ENCODE data around the gene RNF183. TPM values are rescaled to one million over a fixed set of nuclear protein-coding genes. Genes with fewer than 3 reads are reported as not detected.
"Not testable (repeated sequence)": the region's sequence is repeated elsewhere in the genome, so short reads cannot be mapped to it uniquely, and the experiment has no call there.

The RNF183 gene
- total RNA-seq, 1 donor from 2014 or later: not detected

DNA sequence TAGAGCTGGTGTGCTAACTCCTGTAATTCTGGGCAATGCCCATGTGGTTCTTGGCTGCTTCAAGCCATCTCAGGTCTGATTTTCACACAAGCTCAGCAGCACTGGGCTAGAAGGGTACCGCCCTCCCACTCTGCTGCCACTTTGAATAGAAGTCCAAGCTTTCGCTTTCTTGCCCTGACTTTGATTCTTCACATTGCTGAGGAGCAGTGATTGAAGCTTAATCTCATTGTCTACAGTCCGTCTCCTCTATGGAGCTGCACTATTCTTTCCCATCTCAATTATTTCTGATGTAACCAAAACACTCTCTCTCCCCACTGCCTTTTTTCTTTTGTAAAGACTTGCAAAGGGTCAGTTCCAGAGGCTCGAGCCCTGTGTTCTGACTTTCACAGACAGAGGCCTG is 12.9 kb upstream of the RNF183 start:
- DNase-seq (ENCODE audit: low read depth, low spot score): no peak

DNA sequence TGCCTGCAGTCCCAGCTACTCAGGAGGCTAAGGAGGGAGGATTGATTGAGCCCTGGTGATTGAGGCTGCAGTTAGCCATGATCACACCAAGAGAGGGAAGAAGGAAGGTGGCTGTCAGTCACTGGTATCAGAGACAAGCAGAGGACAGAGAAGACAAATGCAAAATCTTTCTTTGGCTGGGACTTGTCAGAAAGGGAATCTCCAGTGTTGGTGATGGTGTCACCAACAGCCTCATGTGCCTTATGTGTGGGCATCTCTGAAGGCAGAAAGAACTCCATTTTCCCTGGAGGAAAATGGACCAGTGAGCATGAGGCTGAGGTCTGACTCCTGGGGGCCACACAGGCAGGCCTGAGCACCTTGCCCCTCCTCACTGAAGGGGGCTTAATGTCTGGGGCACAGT is 12.1 kb upstream of the RNF183 start:
- DNase-seq (ENCODE audit: low read depth, low spot score): no peak

DNA sequence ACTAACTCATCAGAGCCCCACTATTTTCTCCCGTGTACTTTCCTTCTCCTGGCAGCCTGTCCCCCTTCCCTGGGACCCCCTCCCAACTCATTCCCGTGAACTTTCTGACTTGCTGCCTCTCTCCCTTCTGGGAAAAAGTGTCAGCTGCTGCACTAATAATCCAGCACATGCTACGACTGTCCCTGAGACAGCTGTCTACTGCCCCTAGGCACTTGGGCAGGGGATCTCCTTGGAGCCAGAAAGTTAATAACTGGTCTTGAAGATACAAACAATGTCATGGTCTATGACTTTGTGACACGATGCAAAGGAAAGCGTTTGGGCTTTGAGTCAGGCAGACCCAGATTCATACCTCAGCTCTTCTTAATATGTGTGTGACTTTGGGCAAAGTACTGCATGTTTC is 10.1 kb upstream of the RNF183 start:
- DNase-seq (ENCODE audit: low read depth, low spot score): no peak

DNA sequence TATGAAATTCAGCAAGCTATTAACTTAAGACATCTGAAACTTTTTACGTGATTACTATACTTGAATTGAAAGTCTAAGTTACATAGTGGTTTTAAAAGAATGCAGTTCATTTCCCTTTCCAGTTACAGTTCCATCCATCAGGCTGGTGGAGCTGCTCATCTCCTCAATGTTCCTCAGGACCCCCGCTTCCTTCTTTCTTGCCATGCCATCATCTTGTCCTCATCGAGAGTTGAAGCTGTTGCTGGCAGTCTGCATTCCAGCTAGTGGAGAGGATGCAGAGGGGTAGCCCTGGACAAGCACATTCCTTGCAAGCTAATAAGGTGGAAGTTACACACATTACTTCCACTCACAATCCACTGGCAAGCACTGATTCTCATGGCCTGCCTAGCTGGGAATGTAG is 8.8 kb upstream of the RNF183 start:
- DNase-seq (ENCODE audit: low read depth, low spot score): no peak

DNA sequence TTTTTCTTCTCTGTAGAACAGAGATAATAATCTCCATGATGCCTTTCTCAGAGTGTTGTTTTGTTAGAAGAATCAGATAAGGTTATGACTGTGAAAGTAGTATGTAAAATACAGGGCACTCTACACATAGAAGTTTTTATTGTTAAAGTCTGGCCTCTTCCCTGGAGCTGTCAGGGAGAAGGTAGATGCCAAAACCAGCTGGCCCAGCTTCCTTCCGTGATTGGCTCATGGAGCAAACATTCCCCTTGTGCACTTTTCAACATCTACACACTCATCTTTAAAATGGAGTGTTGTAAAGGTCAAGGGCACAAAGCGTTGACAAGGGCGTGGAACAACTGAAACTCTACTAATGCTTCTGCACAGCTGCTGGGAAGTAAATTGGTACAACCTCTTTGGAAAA is 7.4 kb upstream of the RNF183 start:
- DNase-seq (ENCODE audit: low read depth, low spot score): no peak

DNA sequence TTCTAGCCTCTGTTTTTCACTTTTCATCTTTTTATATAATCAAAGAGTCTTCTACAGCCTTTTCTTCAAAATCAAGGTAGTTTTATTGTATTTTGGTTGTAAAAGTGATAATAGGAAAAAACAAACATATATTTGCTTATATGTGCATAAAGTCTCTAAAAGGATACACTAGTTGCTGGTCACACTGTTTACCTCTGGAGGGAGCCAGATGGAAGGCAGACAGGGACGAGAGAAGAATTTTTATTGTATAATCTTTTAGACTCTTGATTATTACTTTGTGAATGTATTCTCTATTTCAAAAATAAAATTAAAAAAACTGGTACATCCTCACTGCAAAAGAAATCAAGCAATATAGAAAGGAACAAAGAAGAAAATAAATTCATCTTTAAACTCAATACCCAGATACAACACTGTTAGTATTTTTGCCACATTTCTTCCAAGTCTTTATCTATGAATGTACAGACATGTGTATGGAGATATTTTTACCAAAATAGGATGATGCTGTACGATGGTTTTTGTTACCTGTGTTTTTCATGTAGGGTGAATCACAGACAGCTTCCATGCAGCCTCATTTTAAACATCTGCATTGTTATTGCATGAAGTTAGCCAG is 6.1 kb upstream of the RNF183 start:
- DNase-seq (ENCODE audit: low read depth, low spot score): no peak

DNA sequence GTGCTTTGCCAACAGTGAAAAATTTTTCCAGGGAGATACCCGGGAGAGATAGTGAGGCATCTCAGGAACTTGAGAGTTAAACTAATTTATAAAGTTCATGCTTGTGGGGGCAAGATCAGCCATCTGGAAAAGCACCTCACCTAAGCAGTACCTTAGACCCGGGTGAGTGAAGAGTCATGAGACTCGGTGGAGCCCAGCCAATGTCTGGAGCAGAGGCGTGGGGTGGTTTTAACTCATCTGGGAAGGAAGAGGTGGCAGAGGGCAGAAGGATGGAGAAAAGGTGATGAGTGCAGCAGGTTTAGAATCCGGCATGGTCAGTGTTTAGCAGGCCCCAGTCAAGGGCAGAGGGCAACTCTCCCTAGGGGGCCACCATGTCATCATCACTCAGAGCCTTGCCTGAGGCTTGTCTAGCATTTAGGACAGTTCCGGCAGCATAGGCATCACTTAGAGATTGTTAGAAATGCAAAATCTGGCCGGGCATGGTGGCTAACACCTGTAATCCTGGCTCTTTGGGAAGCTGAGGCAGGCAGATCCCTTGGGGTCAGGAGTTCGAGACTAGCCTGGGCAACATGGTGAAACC is 4.3 kb upstream of the RNF183 start:
- no peak for DNase-seq (ENCODE audit: low read depth, low spot score)

DNA sequence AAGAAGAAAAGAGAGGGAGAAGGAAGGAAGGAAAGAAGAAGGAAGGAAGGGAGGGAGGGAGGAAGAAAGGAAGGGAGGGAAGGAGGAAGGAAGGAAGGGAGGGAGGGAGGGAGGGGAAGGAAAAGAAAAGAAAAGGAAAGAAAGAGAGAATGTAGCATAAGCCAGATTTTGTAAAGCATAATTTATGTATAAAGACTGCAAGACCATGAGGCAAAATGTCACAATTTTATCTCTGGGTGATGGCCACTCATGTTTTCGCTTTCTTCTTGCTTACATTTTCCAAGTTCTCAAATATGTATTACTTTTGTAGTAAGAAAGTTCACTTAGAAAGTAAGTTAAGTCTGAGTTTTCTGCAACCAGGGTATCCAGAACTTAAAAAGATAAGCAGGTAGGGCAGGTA is 3.4 kb upstream of the RNF183 start:
- DNase-seq (ENCODE audit: low read depth, low spot score): no peak

DNA sequence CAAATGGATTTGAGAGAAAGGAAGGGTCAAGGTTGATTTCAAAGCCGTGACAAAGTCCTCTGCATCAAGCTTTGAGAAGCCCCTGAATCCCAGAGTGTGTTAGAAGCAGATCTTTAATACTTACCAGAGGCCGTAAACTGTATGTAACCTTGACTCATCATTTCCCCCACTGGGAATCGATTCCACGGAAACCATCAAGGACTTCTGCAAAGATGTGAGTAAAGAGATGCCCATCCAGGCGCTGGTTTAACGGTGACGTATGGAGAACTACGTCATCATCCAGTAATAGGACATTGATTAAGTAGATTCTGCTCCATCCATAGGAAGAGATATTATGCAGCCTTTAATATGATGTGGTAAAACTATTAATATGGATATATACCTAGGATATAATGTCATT is 1.6 kb downstream of the RNF183 start:
- DNase-seq (ENCODE audit: low read depth, low spot score): no peak

DNA sequence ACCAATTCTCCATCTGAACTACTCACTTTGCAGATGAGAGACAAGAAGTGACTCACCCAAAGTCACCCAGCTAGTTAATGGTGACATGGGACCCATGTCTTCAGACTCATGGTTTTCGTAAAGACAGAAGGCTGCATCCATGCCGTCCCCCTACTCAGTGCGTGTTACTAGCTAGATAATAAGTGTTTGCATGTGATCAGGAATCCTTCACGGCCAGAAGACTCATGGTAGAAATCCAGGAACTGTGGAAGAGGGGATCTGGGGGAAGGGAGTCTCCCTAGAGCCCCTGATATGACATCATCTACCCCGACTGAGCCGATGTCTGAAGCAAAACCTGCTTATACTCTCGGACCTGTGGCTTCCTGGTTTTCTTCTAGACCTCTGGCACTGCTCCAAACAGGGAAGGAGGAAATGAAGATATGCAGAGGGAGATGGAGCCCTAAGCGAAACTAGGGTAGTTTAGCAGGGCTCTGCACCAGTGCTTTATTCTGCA is 3.3 kb downstream of the RNF183 start:
- no peak for DNase-seq (ENCODE audit: low read depth, low spot score)

DNA sequence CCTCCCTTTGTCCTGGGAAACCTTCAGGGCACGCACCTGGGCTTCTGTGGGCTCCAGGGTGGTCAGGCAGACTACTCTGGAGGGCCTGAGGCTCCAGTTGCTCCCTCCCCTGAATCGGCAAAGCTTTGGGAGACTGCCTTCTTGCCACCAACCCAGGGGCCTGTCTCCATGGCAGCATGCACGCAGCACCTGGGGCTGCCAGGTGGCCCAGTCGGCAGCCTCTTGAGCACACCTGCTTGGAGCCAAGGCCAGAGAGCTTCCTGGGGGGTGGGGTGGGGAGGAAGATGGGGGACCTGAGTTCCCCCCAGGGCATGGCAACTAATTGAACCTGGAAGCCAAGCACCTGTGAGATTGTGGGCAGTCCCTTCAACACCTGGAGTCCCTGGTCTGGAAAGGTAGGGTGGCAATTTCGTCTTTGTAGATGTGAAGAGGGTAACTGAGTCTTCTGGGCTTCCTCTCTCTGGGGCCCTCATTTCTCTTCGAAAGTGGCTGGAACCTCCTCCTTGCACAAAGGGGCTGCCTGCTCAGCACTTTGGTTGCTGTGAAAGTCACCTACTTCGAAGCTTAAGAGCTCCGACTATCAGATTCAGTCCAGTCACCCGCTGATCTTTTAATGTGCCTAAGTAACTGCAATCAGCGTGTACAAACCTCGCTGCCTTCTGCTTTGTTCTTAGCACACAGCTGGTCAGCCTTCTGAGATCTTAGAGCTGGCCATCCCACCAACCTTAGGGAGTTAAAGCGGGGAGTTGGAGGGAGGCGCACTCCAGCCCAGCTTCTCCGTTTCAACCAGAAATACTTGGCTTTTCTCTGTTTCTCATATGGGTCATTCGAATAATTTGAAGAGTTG is 4.0 kb downstream of the RNF183 start:
- no peak for DNase-seq (ENCODE audit: low read depth, low spot score)

DNA sequence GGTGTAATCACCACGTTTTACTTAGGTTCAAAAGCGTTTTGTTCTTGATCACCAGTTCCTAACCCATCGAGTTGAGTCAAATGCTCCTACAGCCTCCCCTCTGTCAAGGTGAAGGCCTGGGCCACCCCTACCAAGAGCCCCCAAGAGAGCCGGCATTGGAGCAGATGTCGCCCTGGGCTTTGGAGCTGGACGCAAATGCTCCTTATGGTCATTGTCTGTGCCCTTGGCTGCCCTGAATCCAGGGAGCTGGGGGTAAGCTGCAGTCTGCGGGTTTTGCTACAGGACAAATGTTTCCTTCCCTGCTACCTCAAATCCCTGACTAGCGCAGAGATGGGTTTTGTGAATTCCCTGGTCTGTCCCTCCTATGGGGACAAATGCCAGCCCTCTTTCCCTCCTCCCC is 4.9 kb downstream of the RNF183 start:
- DNase-seq (ENCODE audit: low read depth, low spot score): no peak

DNA sequence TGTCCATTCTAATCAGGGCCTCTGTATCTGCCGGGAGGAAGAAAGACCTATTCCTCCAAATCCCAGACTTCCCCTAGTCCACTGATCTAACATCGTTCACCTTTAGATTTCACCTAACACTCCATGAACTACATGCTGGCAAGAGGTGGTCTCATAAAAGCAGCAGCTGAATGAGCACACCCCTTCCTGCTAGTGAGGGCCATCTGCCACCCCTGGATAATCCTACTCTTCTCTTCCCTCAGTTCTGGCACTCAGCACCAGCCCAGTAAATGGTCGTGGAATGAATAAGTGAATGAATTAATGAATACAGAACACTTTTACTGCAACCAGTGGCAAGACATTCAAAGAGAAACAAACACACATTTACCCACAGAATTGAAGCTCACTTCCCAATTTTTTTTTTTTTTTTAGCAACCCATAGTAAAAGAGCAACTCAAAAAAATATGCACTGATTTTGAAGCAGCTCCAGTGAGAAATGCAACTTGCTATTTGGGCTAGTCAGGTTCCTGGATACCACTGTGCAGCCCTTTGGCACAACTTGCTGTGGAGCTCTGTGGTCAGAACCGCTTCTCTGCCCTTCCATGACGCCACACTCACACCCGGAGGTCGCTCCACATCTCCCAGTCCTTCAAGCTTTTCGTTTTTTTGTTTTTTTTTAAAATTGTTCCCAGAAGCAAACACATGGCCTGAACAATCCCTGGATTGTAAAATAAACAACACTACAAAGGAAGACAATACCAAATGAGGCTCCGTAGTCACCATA is 6.2 kb downstream of the RNF183 start:
- DNase-seq (ENCODE audit: low read depth, low spot score): no peak

DNA sequence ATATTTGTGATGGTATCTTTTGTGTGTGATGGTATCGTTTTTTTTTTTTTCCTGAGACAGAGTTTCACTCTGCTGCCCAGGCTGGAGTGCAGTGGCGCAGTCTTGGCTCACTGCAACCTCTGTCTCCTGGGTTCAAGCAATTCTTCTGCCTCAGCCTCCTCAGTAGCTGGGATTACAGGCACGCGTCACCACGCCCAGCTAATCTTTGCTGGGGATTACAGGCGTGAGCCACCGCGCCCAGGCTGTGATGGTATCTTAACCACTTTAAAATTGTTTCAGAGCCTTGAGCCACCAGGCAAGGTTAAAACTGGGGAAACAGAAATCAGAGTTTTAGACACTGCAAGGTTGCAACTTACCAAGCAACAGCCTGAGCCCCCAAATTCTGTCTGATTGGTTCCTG is 6.9 kb downstream of the RNF183 start:
- DNase-seq (ENCODE audit: low read depth, low spot score): not testable (repeated sequence)

DNA sequence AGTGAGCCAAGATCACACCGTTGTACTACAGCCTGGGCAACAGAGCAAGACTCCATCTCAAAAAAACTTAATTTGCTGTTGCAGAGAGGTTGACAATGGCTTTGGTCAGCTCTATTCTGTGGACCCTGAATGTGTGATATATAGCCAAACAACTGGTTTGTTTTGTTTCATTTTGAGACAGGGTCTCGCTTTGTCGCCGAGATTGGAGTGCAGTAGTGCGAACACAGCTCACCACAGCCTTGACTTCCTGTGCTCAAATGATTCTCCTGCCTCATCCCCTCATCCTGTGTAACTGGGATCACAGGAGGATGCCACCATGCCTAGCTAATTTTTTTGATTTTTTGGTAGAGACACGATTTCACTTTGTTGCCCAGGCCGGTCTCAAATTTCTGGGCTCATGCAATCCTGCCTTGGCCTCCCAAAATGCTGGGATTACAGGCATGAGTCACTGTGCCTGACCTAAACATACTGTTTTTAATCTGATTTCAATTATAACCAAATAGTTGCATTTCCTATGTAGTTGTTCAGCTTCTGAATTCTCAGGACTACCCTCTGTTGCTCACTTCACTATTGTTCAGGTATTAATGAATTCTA is 9.8 kb downstream of the RNF183 start:
- DNase-seq (ENCODE audit: low read depth, low spot score): no peak

DNA sequence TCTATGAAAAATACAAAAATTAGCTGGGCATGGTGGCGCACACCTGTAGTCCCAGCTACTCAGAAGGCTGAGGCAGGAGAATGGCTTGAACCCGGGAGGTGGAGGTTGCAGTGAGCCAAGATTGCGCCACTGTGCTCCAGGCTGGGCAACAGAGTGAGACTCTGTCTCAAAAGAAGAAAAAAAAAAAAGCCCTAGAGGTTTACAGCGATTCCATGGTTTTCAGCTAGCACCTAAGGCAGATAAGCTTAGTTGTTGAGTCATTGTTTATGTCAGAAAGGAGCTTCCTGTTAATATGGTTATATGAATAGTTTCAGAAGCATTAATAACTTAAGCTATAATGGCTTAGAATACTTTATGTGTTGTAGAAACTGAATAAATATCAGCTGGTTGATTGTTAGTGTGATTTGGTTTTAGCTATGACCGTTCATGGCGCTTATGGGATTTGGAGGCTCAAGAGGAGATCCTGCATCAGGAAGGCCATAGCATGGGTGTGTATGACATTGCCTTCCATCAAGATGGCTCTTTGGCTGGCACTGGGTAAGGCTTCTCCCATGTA is 13.0 kb downstream of the RNF183 start:
- DNase-seq (ENCODE audit: low read depth, low spot score): no peak

DNA sequence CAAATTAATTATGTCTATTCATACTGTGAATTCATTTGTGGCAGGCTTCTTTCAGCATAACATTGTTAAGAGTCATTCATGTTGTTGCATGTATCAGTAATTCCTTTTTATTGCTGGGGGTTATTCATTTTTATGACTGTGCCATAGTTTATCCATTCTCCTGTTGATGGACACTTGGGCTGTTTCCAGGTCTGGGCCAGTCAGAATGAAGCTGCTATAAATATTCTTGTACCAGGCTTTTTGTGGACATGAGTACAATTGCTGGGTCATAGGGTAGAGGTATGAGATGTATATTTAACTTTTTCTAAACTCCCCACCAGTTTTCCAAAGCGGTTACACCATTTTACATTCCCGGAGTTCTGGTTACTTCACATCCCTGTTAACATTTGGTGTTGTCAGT is 14.1 kb downstream of the RNF183 start:
- DNase-seq (ENCODE audit: low read depth, low spot score): no peak

DNA sequence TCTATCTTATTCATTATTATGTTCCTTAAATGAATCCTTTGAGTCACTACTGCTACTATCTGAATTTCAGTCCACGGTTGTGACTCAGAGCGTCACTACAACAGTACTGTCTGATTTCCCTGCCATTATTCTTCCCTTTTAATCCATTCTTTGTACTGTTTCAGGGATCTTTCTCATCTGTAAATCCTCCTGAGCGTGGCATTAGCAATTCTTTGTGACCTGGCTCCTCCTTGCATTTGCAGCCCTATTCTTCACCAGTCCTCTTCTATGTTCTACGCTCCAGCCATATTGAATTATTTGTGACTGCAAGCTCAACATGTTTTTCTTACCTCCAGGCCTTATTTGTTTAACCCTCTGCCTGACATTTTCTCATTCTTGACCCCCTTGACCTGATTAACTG is 21.8 kb downstream of the RNF183 start:
- no peak for DNase-seq (ENCODE audit: low read depth, low spot score)

DNA sequence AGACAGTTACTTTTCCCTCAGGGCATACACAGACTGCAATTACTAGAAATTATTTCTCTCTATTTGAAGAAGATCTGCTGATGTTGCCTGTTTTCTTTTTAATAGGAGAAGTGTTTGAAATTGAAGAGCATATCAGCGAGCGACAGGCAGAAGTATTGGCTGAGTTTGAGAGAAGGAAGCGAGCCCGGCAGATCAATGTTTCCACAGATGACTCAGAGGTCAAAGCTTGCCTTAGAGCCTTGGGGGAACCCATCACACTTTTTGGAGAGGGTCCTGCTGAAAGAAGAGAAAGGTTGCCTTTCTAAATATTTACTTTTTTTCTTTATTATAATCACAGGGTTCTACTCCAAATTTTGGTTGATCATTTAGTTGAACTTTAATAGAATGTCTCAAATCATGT is 24.3 kb downstream of the RNF183 start:
- DNase-seq (ENCODE audit: low read depth, low spot score): no peak

DNA sequence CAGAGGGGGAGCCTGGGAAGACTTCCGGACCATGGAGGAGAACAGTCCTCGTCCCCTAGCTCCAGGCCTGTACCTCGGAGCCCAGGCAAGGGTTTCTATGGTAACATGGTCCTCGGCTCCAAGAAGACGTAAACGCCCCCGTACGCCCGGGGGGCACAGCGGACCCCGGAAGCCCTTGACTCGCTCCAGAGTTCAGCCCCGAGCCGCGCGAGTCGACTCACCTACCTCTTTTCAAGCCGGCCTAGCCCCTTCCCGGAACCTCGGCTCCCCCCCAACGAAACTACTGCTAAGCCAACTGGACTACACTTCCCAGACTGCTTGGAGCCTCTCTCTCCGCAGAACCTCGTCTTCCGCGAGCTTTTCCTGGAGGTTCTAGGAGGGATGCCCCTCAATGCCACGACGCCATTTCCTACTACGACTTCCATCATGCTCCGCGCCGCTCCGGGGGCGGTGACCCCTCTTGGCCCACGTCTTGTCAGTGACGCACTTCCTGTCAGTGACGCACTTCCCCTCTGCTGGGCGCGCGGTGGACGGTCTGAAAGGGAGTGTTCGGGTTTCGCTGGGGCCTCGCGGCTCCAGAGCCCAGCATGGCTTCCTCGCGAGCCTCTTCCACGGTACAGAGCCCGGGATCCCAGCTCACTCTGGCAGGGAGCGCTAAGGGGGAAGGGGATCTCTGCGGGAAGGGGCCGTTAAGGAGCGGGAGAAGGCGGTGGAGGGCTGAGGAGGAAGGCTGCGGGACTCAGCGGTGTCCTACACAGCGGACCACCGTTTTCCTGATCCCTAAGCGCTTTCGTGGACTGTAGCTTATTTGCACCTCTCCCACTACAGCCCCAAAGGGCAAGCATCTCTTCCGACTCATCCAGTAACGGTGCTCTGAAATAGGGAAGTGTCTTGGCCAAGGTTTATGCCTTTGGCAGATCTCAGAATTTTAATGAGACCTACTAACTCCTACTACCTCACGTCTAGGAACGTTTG is 27.7 kb downstream of the RNF183 start, which contains the start of the genes CDC26 and PRPF4:
TSS of gene CDC26 (minus strand) at position 416 of the 975 bp plus-strand sequence. CDS start 3,065 bp downstream, outside the sequence.
TSS of gene PRPF4 (plus strand) at position 502 of the 975 bp plus-strand sequence. CDS start at position 588, 86 bp downstream.
- DNase-seq (ENCODE audit: low read depth, low spot score): peak; percentile 97

Measured in pulmonary artery endothelial cell (primary cell).